B cell (primary cell): Measurements from ENCODE around the gene WASF2. TPM values are rescaled to one million over a fixed set of nuclear protein-coding genes. Genes with fewer than 3 reads are reported as not detected.

Source experiments
- ATAC-seq: fragments of 200-7000 bp; cut with Tn5 transposase; one replicate; pipeline ENCODE4 v1.10.0; 2021; ENCODE audit warnings: low read depth, mild to moderate bottlenecking, moderate number of reproducible peaks, moderate library complexity
- CTCF ChIA-PET: fragments of 350-600 bp; sonication (Branson Sonifier 250); formaldehyde crosslinking; loops from one replicate; lab custom pipeline; 2021; ENCODE audit warnings: antibody characterized with exemption, inconsistent platforms; lab: Charles Lee
- POLR2A ChIA-PET: fragments of 350-600 bp; sonication (Branson Sonifier 250); formaldehyde crosslinking; loops from one replicate; lab custom pipeline; 2021; ENCODE audit warnings: antibody characterized with exemption; lab: Charles Lee
- DNase-seq: peaks from one replicate; pipeline ENCODE4 v3.0.0; 2013
- H2AFZ ChIP-seq: 2 replicates; pipeline ENCODE4 v1.6.1; 2012; ENCODE audit warnings: mild to moderate bottlenecking, low read depth, low read length; ENCODE audit not compliant: insufficient read depth, poor library complexity, severe bottlenecking
- H3K27ac ChIP-seq, 2 donors: 1 replicate in 1 of 2; 2 replicates in 1 of 2; pipeline ENCODE4 v1.5.1; 2012 to 2013; ENCODE audit warnings: low read length in 2 of 2, mild to moderate bottlenecking in 2 of 2, moderate library complexity in 1 of 2
- H3K27me3 ChIP-seq, 4 experiments: fragments of 200-600 bp in 1 of 4; sonication (generic) in 1 of 4; replicated peaks in 1 of 4; 1 replicate in 2 of 4; 2 replicates in 2 of 4; pipeline versions ENCODE4 v1.6.1 to v1.7.0; 2013 to 2016; ENCODE audit warnings: low read length in 3 of 4, mild to moderate bottlenecking in 2 of 4, mixed read lengths in 1 of 4, moderate library complexity in 1 of 4; ENCODE audit not compliant: insufficient read depth in 4 of 4, control insufficient read depth in 3 of 4; ENCODE audit errors: control extremely low read depth in 1 of 4
- H3K36me3 ChIP-seq, 2 experiments: replicated peaks in 1 of 2; 1 replicate in 1 of 2; 2 replicates in 1 of 2; pipeline versions ENCODE4 v1.6.1 to v1.7.1; 2013; ENCODE audit warnings: low read length in 1 of 2; ENCODE audit not compliant: insufficient read depth in 2 of 2, control insufficient read depth in 1 of 2; ENCODE audit errors: control extremely low read depth in 1 of 2, extremely low read depth in 1 of 2
- H3K4me1 ChIP-seq, 2 donors: fragments of 200-600 bp in 1 of 2; sonication (generic) in 1 of 2; 1 replicate in 1 of 2; 2 replicates in 1 of 2; pipeline versions ENCODE4 v1.5.1 to v1.6.1; 2013 to 2017; ENCODE audit warnings: low read length in 2 of 2; ENCODE audit not compliant: control insufficient read depth in 2 of 2, insufficient read depth in 2 of 2
- H3K4me2 ChIP-seq: replicated peaks from 2 replicates; pipeline ENCODE3; 2012; ENCODE audit warnings: mild to moderate bottlenecking, low read depth, low read length; ENCODE audit not compliant: poor library complexity, severe bottlenecking
- H3K4me3 ChIP-seq, 5 experiments: fragments of 200-600 bp in 1 of 5; sonication (generic) in 1 of 5; 1 replicate in 3 of 5; 2 replicates in 2 of 5; pipeline versions ENCODE4 v1.5.1 to v1.7.0; 2011 to 2016; ENCODE audit warnings: low read length in 4 of 5, mild to moderate bottlenecking in 4 of 5, low read depth in 2 of 5, control low read depth in 1 of 5, moderate library complexity in 1 of 5; ENCODE audit not compliant: insufficient read depth in 1 of 5; ENCODE audit errors: control extremely low read depth in 1 of 5, extremely low read depth in 1 of 5
- H3K79me2 ChIP-seq: fragments of 200-600 bp; sonication (generic); one replicate; pipeline ENCODE4 v1.6.0; 2016; ENCODE audit warnings: low read length; ENCODE audit not compliant: control insufficient read depth, insufficient read depth
- H3K9ac ChIP-seq: fragments of 200-600 bp; sonication (generic); 2 replicates; pipeline ENCODE4 v1.6.1; 2017; ENCODE audit warnings: mild to moderate bottlenecking, low read length, moderate library complexity
- H3K9me3 ChIP-seq, 3 donors: one replicate each; pipeline versions ENCODE4 v1.6.1 to v1.7.1; 2013; ENCODE audit warnings: low read length in 2 of 3; ENCODE audit not compliant: control insufficient read depth in 2 of 3, insufficient read depth in 1 of 3; ENCODE audit errors: control extremely low read depth in 1 of 3
- H4K20me1 ChIP-seq: 2 replicates; pipeline ENCODE4 v1.6.0; 2012; ENCODE audit warnings: mild to moderate bottlenecking, low read length; ENCODE audit not compliant: insufficient read depth, control insufficient read depth, poor library complexity, severe bottlenecking
- H3K27ac Mint-ChIP-seq: one replicate; pipeline ENCODE4 v1.8.0; 2021; ENCODE audit warnings: mixed read lengths
- H3K27me3 Mint-ChIP-seq: one replicate; pipeline ENCODE4 v1.8.0; 2021; ENCODE audit warnings: mixed read lengths
- H3K4me1 Mint-ChIP-seq: one replicate; pipeline ENCODE4 v1.8.0; 2021; ENCODE audit warnings: mixed read lengths
- H3K4me3 Mint-ChIP-seq: one replicate; pipeline ENCODE4 v1.8.0; 2021; ENCODE audit warnings: mixed read lengths
- H3K9me3 Mint-ChIP-seq: one replicate; pipeline ENCODE4 v1.8.0; 2022; ENCODE audit warnings: mixed read lengths; ENCODE audit not compliant: insufficient read depth
- CTCF ChIP-seq: fragments of 200-600 bp; IDR thresholded peaks from one replicate; pipeline ENCODE4 v1.8.0; 2022; ENCODE audit warnings: antibody characterized with exemption, mild to moderate bottlenecking
- EZH2 ChIP-seq: IDR thresholded peaks from 2 replicates; pipeline ENCODE4 v1.6.1; 2012; ENCODE audit warnings: borderline replicate concordance, low read depth, mild to moderate bottlenecking, moderate library complexity, low read length; ENCODE audit not compliant: insufficient read depth, poor library complexity, severe bottlenecking
- WGBS: methylation state at CpG from one replicate; pipeline ENCODE4 v1.1.5; 2013; ENCODE audit warnings: missing lambda C conversion rate; ENCODE audit not compliant: insufficient coverage; 5-methylcytosine and 5-hydroxymethylcytosine counted together
- intact Hi-C: fragments of 100-400 bp; cut with micrococcal nuclease; formaldehyde crosslinking; loops from one replicate; pipeline ENCODE4 v1.10.0; 2022
- polyA plus RNA-seq: library from polyadenylated mRNA; depleted of rRNA; stranded (reverse); fragments of >200 nt; gene quantifications from 2 replicates; pipeline ENCODE4 v1.2.3, GENCODE V29; 2012
- total RNA-seq, 2 donors: library from RNA; stranded (reverse); fragments of 120-200 nt in 1 of 2; gene quantifications; 1 replicate in 1 of 2; 2 replicates in 1 of 2; pipeline versions ENCODE4 v1.2.3 to v1.2.4, GENCODE V29; 2013 to 2022

The WASF2 gene
- total and polyA plus RNA-seq, 2 donors (not counting 1 experiment from before 2014, with no cell fraction given), result 67.4 to 169 TPM

- Mint-ChIP-seq H3K4me3 (no peak overlapping the region), H3K4me1 (peaks cover 26% of the 10 kb centered on the region), H3K9me3 (no peaks in the 10 kb centered on the region), H3K27ac (peak overlapping the region; percentile 1), H3K27me3 (no peaks in the 10 kb centered on the region)
- Histone ChIP-seq H3K79me2 (no peaks in the 10 kb centered on the region), H3K4me2 (no peak overlapping the region), H3K27me3 (peaks cover 0 to 4% (median 0%) of the 10 kb centered on the region in 4 experiments), H2AFZ (no peak overlapping the region), H3K4me3 (no peak overlapping the region), H3K9me3 (no peaks in the 10 kb centered on the region), H3K27ac (no peak overlapping the region), H3K36me3 (no peaks in the 10 kb centered on the region), H3K4me1 (peaks cover 24% of the 10 kb centered on the region in 2 donors), H4K20me1 (no peaks in the 10 kb centered on the region), H3K9ac (no peak overlapping the region)
- DNase-seq, result no peak
- ATAC-seq, result no peak
- 93% methylated on average over 6 of the region's 7 CpGs for WGBS
- intact Hi-C loops, result no loop called here
- TF ChIP-seq EZH2 (no peak), CTCF (no peak)
- POLR2A ChIA-PET, result no interaction called here
- CTCF ChIA-PET, result no interaction called here
Measured at GRCh38 chr1:27518808-27519207, 28.8 kb upstream of the WASF2 start.

GRCh38 chr1:27517907-27518718, 28.1 kb upstream of the WASF2 start:
- H3K4me3 ChIP-seq, result no peak overlapping the region
- no peaks in the 10 kb centered on the region for H3K9me3 Mint-ChIP-seq
- POLR2A ChIA-PET, result no interaction called here
- no peak overlapping the region for H3K27ac Mint-ChIP-seq
- H3K4me3 Mint-ChIP-seq, result no peak overlapping the region
- DNase-seq (no peak), ATAC-seq (no peak)
- no peaks in the 10 kb centered on the region for H3K79me2 ChIP-seq
- intact Hi-C loops, result no loop called here
- no peak for TF ChIP-seq EZH2
- no peak for TF ChIP-seq CTCF
- no peaks in the 10 kb centered on the region for H3K27me3 Mint-ChIP-seq
- H3K27ac ChIP-seq, result no peak overlapping the region
- H2AFZ ChIP-seq, result no peak overlapping the region
- no peak overlapping the region for H3K4me2 ChIP-seq
- H3K4me1 Mint-ChIP-seq, result peaks cover 22% of the 10 kb centered on the region
- WGBS, result 95% methylated on average over 21 of the region's 21 CpGs
- H3K36me3 ChIP-seq, result no peaks in the 10 kb centered on the region
- H4K20me1 ChIP-seq, result no peaks in the 10 kb centered on the region
- H3K4me1 ChIP-seq, result peaks cover 24% of the 10 kb centered on the region in 2 donors
- no peaks in the 10 kb centered on the region for H3K9me3 ChIP-seq
- CTCF ChIA-PET, result interaction anchor here (1.0 kb wide), 1 partner anchor 416 kb away, joined by 3 read pairs; no protein-coding TSS in a partner anchor
- peaks cover 0 to 4% (median 0%) of the 10 kb centered on the region in 4 experiments for H3K27me3 ChIP-seq
- H3K9ac ChIP-seq, result no peak overlapping the region
